Calu3 (cell line): ENCODE results near the gene SPATS2. TPM values are rescaled to one million over a fixed set of nuclear protein-coding genes. Genes with fewer than 3 reads are reported as not detected.

Experiments
- BruUV-seq: library from RNA; stranded (reverse); fragments of 400-500 nt; replicated peaks from 2 replicates; lab custom pipeline; 2021; lab: Mats Ljungman, UMichigan
- CTCF ChIA-PET: fragments of 300-600 bp; sonication (Branson Sonifier 250); formaldehyde crosslinking; loops from one replicate; lab custom pipeline; 2022; ENCODE audit warnings: antibody characterized with exemption; lab: Charles Lee
- DNase-seq: peaks from one replicate; pipeline ENCODE4 v3.0.0; 2022
- H3K27ac Mint-ChIP-seq: one replicate; pipeline ENCODE4 v1.8.0; 2022; ENCODE audit warnings: mixed read lengths; ENCODE audit not compliant: unreplicated experiment
- H3K27me3 Mint-ChIP-seq: one replicate; pipeline ENCODE4 v1.8.0; 2022; ENCODE audit warnings: mixed read lengths; ENCODE audit not compliant: unreplicated experiment
- H3K36me3 Mint-ChIP-seq: one replicate; pipeline ENCODE4 v1.8.0; 2022; ENCODE audit warnings: mild to moderate bottlenecking, moderate library complexity, mixed read lengths; ENCODE audit not compliant: insufficient read depth, unreplicated experiment
- H3K4me1 Mint-ChIP-seq: one replicate; pipeline ENCODE4 v1.8.0; 2022; ENCODE audit warnings: mild to moderate bottlenecking, low read depth, mixed read lengths; ENCODE audit not compliant: unreplicated experiment
- H3K4me3 Mint-ChIP-seq: one replicate; pipeline ENCODE4 v1.8.0; 2022; ENCODE audit warnings: mild to moderate bottlenecking, low read depth, moderate library complexity, mixed read lengths; ENCODE audit not compliant: unreplicated experiment
- H3K9me3 Mint-ChIP-seq: one replicate; pipeline ENCODE4 v1.8.0; 2022; ENCODE audit warnings: low read depth, mixed read lengths; ENCODE audit not compliant: unreplicated experiment
- intact Hi-C: fragments of 100-400 bp; cut with micrococcal nuclease; formaldehyde crosslinking; loops from one replicate; pipeline ENCODE4 v1.10.0; 2022; ENCODE audit not compliant: unreplicated experiment
- total RNA-seq: library from RNA; stranded (reverse); gene quantifications from 2 replicates; pipeline ENCODE4 v1.2.3, GENCODE V29; 2022
- TF ChIP-seq, protein P1 (sequence below): fragments of 200-600 bp; IDR thresholded peaks from one replicate; pipeline ENCODE4 v1.8.0; 2022; ENCODE audit warnings: antibody characterized with exemption; ENCODE audit not compliant: unreplicated experiment

Gene SPATS2
- total RNA-seq, 1 experiment from 2014 or later = 23.2 TPM

DNA sequence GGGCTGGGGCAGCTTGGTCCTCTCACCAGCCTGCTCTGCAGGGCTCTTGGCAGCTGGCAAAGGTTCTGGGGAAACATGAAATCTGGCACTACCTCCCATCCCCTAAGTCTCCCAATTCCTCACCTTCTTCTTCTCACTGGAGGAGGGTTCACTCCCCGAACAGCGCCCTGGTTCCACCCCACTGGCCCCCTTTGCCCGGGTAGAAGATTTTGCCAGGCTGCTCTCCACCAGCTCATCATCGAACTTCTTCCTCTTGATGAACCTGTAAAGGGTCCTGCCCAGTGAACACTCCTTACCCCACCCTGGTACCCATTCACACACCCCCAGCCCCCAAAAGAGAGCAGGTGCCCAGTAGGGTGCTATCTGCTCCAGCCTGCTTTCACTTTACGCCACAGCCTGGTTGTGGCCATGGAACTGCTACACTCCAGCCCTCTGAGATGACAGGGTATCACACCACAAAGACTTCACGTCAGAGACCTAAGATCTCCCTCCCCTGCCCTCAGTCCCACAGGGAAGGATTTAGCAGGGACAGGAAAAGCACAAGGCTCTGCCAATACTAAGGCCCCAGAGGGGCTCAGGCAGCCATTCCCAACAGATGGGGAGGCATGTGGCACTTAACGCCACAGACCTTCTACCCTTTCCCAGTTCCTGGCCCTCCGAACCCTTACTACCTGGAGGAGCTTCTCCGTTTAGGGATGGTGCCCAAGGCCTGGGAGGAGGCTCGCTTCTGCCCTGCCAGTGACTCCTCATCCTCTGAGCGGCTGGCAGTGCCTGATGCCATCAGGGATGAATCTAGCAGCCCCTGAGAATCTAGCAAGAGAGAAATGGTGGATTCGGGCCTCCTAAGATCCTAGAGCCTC, 198.4 kb downstream of the SPATS2 start:
- H3K9me3 Mint-ChIP-seq = no peaks in the 10 kb centered on the region
- CTCF ChIA-PET = no interaction called here
- no peak overlapping the region for H3K4me3 Mint-ChIP-seq
- DNase-seq = no peak
- no peaks in the 10 kb centered on the region for H3K27me3 Mint-ChIP-seq
- no peak overlapping the region for H3K27ac Mint-ChIP-seq
- BruUV-seq = no TSS peak
- TF ChIP-seq, protein P1, sequence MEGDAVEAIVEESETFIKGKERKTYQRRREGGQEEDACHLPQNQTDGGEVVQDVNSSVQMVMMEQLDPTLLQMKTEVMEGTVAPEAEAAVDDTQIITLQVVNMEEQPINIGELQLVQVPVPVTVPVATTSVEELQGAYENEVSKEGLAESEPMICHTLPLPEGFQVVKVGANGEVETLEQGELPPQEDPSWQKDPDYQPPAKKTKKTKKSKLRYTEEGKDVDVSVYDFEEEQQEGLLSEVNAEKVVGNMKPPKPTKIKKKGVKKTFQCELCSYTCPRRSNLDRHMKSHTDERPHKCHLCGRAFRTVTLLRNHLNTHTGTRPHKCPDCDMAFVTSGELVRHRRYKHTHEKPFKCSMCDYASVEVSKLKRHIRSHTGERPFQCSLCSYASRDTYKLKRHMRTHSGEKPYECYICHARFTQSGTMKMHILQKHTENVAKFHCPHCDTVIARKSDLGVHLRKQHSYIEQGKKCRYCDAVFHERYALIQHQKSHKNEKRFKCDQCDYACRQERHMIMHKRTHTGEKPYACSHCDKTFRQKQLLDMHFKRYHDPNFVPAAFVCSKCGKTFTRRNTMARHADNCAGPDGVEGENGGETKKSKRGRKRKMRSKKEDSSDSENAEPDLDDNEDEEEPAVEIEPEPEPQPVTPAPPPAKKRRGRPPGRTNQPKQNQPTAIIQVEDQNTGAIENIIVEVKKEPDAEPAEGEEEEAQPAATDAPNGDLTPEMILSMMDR = no peak
- H3K4me1 Mint-ChIP-seq = peaks cover 1% of the 10 kb centered on the region
- intact Hi-C loops = no loop called here
- H3K36me3 Mint-ChIP-seq = peaks cover 37% of the 10 kb centered on the region

DNA sequence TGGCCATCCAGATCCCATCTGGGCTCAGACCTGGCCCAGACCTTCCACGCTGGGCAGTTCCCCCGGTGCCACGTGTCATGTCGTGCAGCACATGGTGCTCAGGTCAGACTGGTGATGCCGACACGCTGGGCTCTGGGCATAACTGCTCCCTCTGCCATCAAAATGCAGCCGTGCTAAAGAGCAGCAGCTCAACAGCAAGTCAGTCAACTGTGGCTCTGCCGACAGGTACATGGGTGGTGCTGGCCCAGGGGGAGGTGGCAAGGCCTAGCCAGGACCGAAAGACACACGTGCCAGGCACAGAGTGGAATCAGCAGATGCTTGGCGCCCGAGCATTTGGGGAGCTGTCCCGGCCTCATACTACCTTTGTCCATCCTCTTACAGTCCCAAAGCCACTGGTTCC, 199.1 kb downstream of the SPATS2 start:
- no peak for DNase-seq
- H3K27ac Mint-ChIP-seq = no peak overlapping the region
- CTCF ChIA-PET = interaction anchor here (1.4 kb wide), 1 partner anchor 14 kb away, joined by 4 read pairs; no protein-coding TSS in a partner anchor
- no peaks in the 10 kb centered on the region for H3K9me3 Mint-ChIP-seq
- BruUV-seq = no TSS peak
- H3K4me1 Mint-ChIP-seq = peaks cover 9% of the 10 kb centered on the region
- intact Hi-C loops = no loop called here
- H3K4me3 Mint-ChIP-seq = no peak overlapping the region
- H3K36me3 Mint-ChIP-seq = peaks cover 33% of the 10 kb centered on the region
- no peaks in the 10 kb centered on the region for H3K27me3 Mint-ChIP-seq
- TF ChIP-seq, protein P1 = no peak

DNA sequence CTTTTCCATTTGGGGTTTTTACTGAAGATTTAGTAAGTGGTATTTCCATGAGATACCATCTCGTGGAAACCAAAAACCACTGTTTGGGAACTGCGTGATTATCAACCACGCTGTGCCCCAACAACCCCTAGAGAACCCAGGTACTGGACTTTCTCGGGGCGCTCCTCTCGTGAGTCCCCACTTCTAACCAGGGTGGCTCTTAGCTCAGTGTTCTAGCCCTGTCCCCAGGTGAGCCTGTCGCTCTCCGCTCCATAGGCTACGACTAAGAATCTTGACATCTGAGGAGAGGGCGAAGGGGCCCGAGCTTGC, 200.0 kb downstream of the SPATS2 start:
- no peak for DNase-seq
- H3K4me1 Mint-ChIP-seq = peaks cover 17% of the 10 kb centered on the region
- CTCF ChIA-PET = interaction anchor here (0.6 to 1.4 kb wide), 2 partner anchors 13 to 207 kb away, joined by 4 to 7 read pairs; no protein-coding TSS in a partner anchor
- peaks cover 33% of the 10 kb centered on the region for H3K36me3 Mint-ChIP-seq
- intact Hi-C loops = no loop called here
- no TSS peak for BruUV-seq
- H3K27ac Mint-ChIP-seq = peak overlapping the region; percentile 94
- TF ChIP-seq, protein P1 = no peak
- H3K27me3 Mint-ChIP-seq = no peaks in the 10 kb centered on the region
- H3K4me3 Mint-ChIP-seq = peak overlapping the region; percentile 96
- H3K9me3 Mint-ChIP-seq = peaks cover 3% of the 10 kb centered on the region

DNA sequence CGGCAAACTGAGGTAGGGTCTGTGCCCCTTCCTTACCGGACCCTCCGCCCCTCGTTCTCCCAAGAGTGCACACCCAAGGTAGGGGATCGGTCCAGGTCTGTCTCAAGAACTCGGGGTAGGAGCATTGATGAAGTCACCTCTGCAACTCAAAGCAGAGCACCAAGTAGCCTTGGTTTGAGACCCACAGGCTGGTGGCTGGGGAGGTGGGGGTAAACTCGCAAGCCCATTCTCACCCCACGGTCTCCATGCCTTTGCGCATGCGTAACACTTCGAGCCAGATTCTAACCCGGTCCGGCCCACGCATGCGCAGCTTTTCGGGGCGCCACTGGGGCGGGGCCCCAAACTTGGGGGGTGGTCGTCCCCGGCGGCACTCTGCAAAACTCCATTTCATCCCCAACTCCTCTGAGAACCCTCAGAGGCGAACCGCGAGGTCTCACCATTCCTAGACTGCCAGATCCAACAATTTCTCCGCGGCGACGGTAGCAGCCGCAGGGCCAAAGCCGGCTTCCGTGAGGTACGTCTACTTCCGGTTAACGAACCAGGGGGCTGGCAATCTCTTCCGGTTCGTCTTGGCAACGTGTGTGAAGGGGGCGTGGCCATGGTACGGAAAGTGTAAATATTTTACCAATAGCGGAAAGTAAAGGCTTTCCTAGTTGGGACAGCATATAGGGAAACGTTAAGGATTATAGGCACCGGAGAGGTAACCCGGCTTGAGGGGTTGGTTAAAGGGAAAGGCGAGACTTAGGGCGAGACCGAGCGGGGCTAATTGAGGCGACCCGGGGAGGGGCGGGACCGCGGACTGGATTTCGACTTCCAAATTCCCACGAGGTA, 200.6 kb downstream of the SPATS2 start, which contains the start of gene MCRS1:
Gene MCRS1 (minus strand): TSS at position 532 of the 831 bp plus-strand sequence. CDS start 1,411 bp downstream, outside the sequence.
- H3K9me3 Mint-ChIP-seq = peaks cover 3% of the 10 kb centered on the region
- H3K27ac Mint-ChIP-seq = peak within 1 kb of the TSS; percentile 94
- CTCF ChIA-PET = interaction anchor here (0.6 to 1.4 kb wide), 2 partner anchors 13 to 207 kb away, joined by 4 to 7 read pairs; no protein-coding TSS in a partner anchor
- TF ChIP-seq, protein P1 = no peak
- peaks cover 17% of the 10 kb centered on the region for H3K4me1 Mint-ChIP-seq
- H3K27me3 Mint-ChIP-seq = no peaks in the 10 kb centered on the region
- peak within 1 kb of the TSS; percentile 96 for H3K4me3 Mint-ChIP-seq
- intact Hi-C loops = no loop called here
- peak; percentile 79 for DNase-seq
- peaks cover 33% of the 10 kb centered on the region for H3K36me3 Mint-ChIP-seq
- BruUV-seq = TSS peak; percentile 88
